Body of pancreas (tissue), 4 donors: ENCODE results near the gene WWC2.

ENCODE experiments used
- CTCF ChIP-seq, 7 experiments: fragments of 450-650 bp in 4 of 7; fragments of 200-600 bp in 3 of 7; sonication (generic) in 3 of 7; IDR thresholded peaks; one replicate each; pipeline ENCODE4 v1.5.1; 2016 to 2019; ENCODE audit warnings: antibody characterized with exemption in 7 of 7
- POLR2A ChIP-seq, 3 donors: fragments of 450-650 bp; IDR thresholded peaks; one replicate each; pipeline ENCODE4 v1.6.1; 2016; ENCODE audit warnings: antibody characterized with exemption in 3 of 3, mild to moderate bottlenecking in 2 of 3

- no peak for TF ChIP-seq CTCF (IDR thresholded peaks at IDR 0.05)
- TF ChIP-seq POLR2A (IDR thresholded peaks at IDR 0.05): no peak
Observed at GRCh38 chr4:183276106-183276505, 177.0 kb downstream of the WWC2 start.
